Heart left ventricle (tissue), 13 donors: Measurements from ENCODE around the gene RCAN3.

Experiments
- CTCF ChIP-seq, 12 donors: fragments of 200-600 bp; sonication (generic) in 4 of 12; IDR thresholded peaks; one replicate each; pipeline versions ENCODE4 v1.5.0 to v1.8.0; 2018 to 2022; ENCODE audit warnings: antibody characterized with exemption in 12 of 12, mild to moderate bottlenecking in 5 of 12
- POLR2A ChIP-seq, 2 donors: fragments of 450-650 bp; IDR thresholded peaks; one replicate each; pipeline ENCODE4 v1.6.1; 2017; ENCODE audit warnings: antibody characterized with exemption in 2 of 2, mild to moderate bottlenecking in 2 of 2, moderate library complexity in 2 of 2
- donor health status: ischemic (EF 13 %, LVEDD 7.1; RV severe dilation, severe dysfunction).
- donor health status: DM: no; HTN: yes; CAD: no.
- donor health status: DM: no; HTN: no; CAD: no.
- donor health status: ischemic (EF 25% LVEDD 6.9; RV normal size, moderate dysfunction).
- donor health status: ischemic (EF 25% LVEDD 5.7; RV mildly dilated, moderate dysfunction).
- donor health status: ischemic (EF 35%, LVEDD 5.7; RV mildly dilated, moderate dysfunction).
- donor health status: nonischemic (EF 11% LVEDD 7.7; RV severe dilation, severe dysfunction).
- donor health status: DM: yes; HTN: yes; CAD: no.
- donor health status: PGD.
- donor health status: ischemic (EF 29% LVEDD 5.4; RV normal size, mild dysfunction).
- donor health status: nonischemic (EF 23%, LVEDD 6.1; RV moderate dilation, normal function).

GRCh38 chr1:24503059-24503751 lies 569 bp downstream of the RCAN3 start:
- TF ChIP-seq CTCF (IDR thresholded peaks at IDR 0.05) (no peak), POLR2A (IDR thresholded peaks at IDR 0.05) (no peak)
